HCT116 (cell line): Measurements from ENCODE around the gene GALNT7. TPM values are rescaled to one million over a fixed set of nuclear protein-coding genes. Genes with fewer than 3 reads are reported as not detected.

ENCODE experiments used
- ATAC-seq: fragments of 200-7000 bp; cut with Tn5 transposase; 2 replicates; pipeline ENCODE4 v1.9.1; 2020; ENCODE audit warnings: mild to moderate bottlenecking, moderate library complexity
- BruUV-seq: library from RNA; stranded (reverse); fragments of 400-500 nt; replicated peaks from 2 replicates; lab custom pipeline; 2021; lab: Mats Ljungman, UMichigan
- CTCF ChIA-PET: fragments of 300-600 bp; sonication (Branson Sonifier 250); formaldehyde crosslinking; loops from one replicate; lab custom pipeline; 2021; ENCODE audit warnings: antibody characterized with exemption; lab: Charles Lee
- POLR2A ChIA-PET: fragments of 300-600, 350-600 bp; sonication (Branson Sonifier 250); formaldehyde crosslinking; loops from one replicate; lab custom pipeline; 2021; ENCODE audit warnings: antibody characterized with exemption; lab: Charles Lee
- RAD21 ChIA-PET, 2 experiments: fragments of 300-600 bp; sonication (Branson Sonifier 250); formaldehyde crosslinking; loops; one replicate each; lab custom pipeline; 2023; ENCODE audit warnings: low total read pairs in 2 of 2; ENCODE audit not compliant: uncharacterized antibody in 2 of 2, unreplicated experiment in 2 of 2, low non-redundant PET in 1 of 2; lab: Charles Lee
- DNase-seq: peaks from one replicate; pipeline ENCODE4 v3.0.0-alpha.2; 2010; ENCODE audit warnings: low read depth, low spot score
- H2AFZ ChIP-seq: fragments of 200-600 bp; shearing (Covaris generic), sonication (generic); 2 replicates; pipeline ENCODE4 v1.6.1; 2017; ENCODE audit warnings: low read depth, mixed run types, mixed read lengths, antibody characterized with exemption, low read length; ENCODE audit not compliant: poor library complexity, severe bottlenecking
- H3K27ac ChIP-seq: 2 replicates; pipeline ENCODE4 v1.5.1; 2012; ENCODE audit warnings: low read depth, low read length
- H3K27me3 ChIP-seq: fragments of 200-600 bp; sonication (generic); 2 replicates; pipeline ENCODE4 v1.6.1; 2016; ENCODE audit warnings: mixed run types, low read length, mixed read lengths; ENCODE audit not compliant: insufficient read depth
- H3K36me3 ChIP-seq, 2 experiments: fragments of 200-500 bp in 1 of 2; fragments of 200-600 bp in 1 of 2; sonication (Bioruptor generic) in 1 of 2; sonication (generic) in 1 of 2; 2 replicates each; pipeline versions ENCODE4 v1.5.1 to v1.6.1; 2014 to 2016; ENCODE audit warnings: low read length in 2 of 2, inconsistent platforms in 1 of 2, mixed read lengths in 1 of 2, mixed run types in 1 of 2; ENCODE audit not compliant: insufficient read depth in 2 of 2, control insufficient read depth in 1 of 2
- H3K4me1 ChIP-seq, 2 experiments: fragments of 200-600 bp in 1 of 2; sonication (generic) in 1 of 2; 2 replicates each; pipeline versions ENCODE4 v1.5.1 to v1.6.1; 2012 to 2017; ENCODE audit warnings: low read length in 2 of 2, inconsistent platforms in 1 of 2, mild to moderate bottlenecking in 1 of 2, mixed read lengths in 1 of 2, mixed run types in 1 of 2, moderate library complexity in 1 of 2; ENCODE audit not compliant: insufficient read depth in 2 of 2, control insufficient read depth in 1 of 2
- H3K4me2 ChIP-seq: fragments of 200-600 bp; sonication (generic); 2 replicates; pipeline ENCODE4 v1.6.1; 2017; ENCODE audit warnings: mixed run types, low read length, mixed read lengths
- H3K4me3 ChIP-seq, 2 experiments: fragments of 200-600 bp in 1 of 2; sonication (generic) in 1 of 2; replicated peaks in 1 of 2; 2 replicates each; pipeline ENCODE4 v1.5.1; 2011 to 2016; ENCODE audit warnings: low read length in 2 of 2, control low read depth in 1 of 2, low read depth in 1 of 2, mild to moderate bottlenecking in 1 of 2, mixed read lengths in 1 of 2, mixed run types in 1 of 2
- H3K79me2 ChIP-seq: fragments of 200-600 bp; sonication (generic); 2 replicates; pipeline ENCODE4 v1.6.1; 2017; ENCODE audit warnings: mild to moderate bottlenecking, mixed run types, low read length, moderate library complexity, mixed read lengths; ENCODE audit not compliant: insufficient read depth
- H3K9ac ChIP-seq: fragments of 200-600 bp; sonication (generic); 2 replicates; pipeline ENCODE4 v1.6.1; 2016; ENCODE audit warnings: low read length, mixed read lengths
- H3K9me2 ChIP-seq: fragments of 200-600 bp; sonication (generic), shearing (Covaris generic); 2 replicates; pipeline ENCODE4 v1.6.1; 2017; ENCODE audit warnings: mixed run types, mild to moderate bottlenecking, moderate library complexity; ENCODE audit not compliant: insufficient read depth
- H3K9me3 ChIP-seq, 2 experiments: fragments of 200-500 bp in 1 of 2; fragments of 200-600 bp in 1 of 2; sonication (Bioruptor generic) in 1 of 2; sonication (generic) in 1 of 2; 2 replicates each; pipeline ENCODE4 v1.6.1; 2014 to 2017; ENCODE audit warnings: low read length in 2 of 2, mixed read lengths in 2 of 2, inconsistent platforms in 1 of 2, low read depth in 1 of 2, mild to moderate bottlenecking in 1 of 2, mixed run types in 1 of 2, moderate library complexity in 1 of 2; ENCODE audit not compliant: control insufficient read depth in 1 of 2, insufficient read depth in 1 of 2
- H4K20me1 ChIP-seq: fragments of 200-600 bp; sonication (generic), shearing (Covaris generic); 2 replicates; pipeline ENCODE4 v1.6.1; 2017; ENCODE audit warnings: mixed run types, mild to moderate bottlenecking, moderate library complexity; ENCODE audit not compliant: insufficient read depth
- ELF1 ChIP-seq: IDR thresholded peaks from 2 replicates; pipeline ENCODE4 v1.6.1; 2012; ENCODE audit warnings: low read depth, borderline replicate concordance
- JUND ChIP-seq: IDR thresholded peaks from 2 replicates; pipeline ENCODE4 v1.6.1; 2012
- MAX ChIP-seq: IDR thresholded peaks from 2 replicates; pipeline ENCODE4 v1.6.1; 2012
- YY1 ChIP-seq: IDR thresholded peaks from 2 replicates; pipeline ENCODE4 v1.6.1; 2011; ENCODE audit warnings: low read length, low read depth, moderate library complexity, mild to moderate bottlenecking; ENCODE audit not compliant: insufficient replicate concordance; ENCODE audit errors: extremely low read depth
- intact Hi-C: fragments of 100-400 bp; cut with micrococcal nuclease; formaldehyde crosslinking; loops from 2 replicates; pipeline ENCODE4 v1.10.0; 2022
- total RNA-seq: library from RNA; stranded (reverse); gene quantifications from one replicate; pipeline ENCODE4 v1.2.1, GENCODE V29; 2021; ENCODE audit not compliant: unreplicated experiment

GALNT7 gene
- total RNA-seq, 1 experiment from 2014 or later = 21.3 TPM

GRCh38 chr4:173214661-173215060 lies 46.0 kb downstream of the GALNT7 start:
- Histone ChIP-seq H3K9me3 (no peaks in the 10 kb centered on the region), H2AFZ (no peak overlapping the region), H3K27ac (no peak overlapping the region), H3K9ac (no peak overlapping the region), H3K4me2 (peak overlapping the region; percentile 17; the same call in 1 of the 2 replicates), H3K9me2 (no peaks in the 10 kb centered on the region), H3K4me1 (peaks cover 60 to 93% of the 10 kb centered on the region in 2 experiments), H3K4me3 (no peak overlapping the region), H3K27me3 (no peaks in the 10 kb centered on the region), H3K36me3 (no peaks in the 10 kb centered on the region), H4K20me1 (no peaks in the 10 kb centered on the region), H3K79me2 (peaks cover 63% of the 10 kb centered on the region)
- ChIA-PET POLR2A (no interaction called here), RAD21 (no interaction called here), CTCF (interaction anchor here (1.5 kb wide), 1 partner anchor 87 kb away, joined by 3 read pairs; no protein-coding TSS in a partner anchor)
- BruUV-seq = no TSS peak
- no peak for DNase-seq
- intact Hi-C loops = no loop called here
- TF ChIP-seq YY1 = no peak
- ATAC-seq = no peak

DNA sequence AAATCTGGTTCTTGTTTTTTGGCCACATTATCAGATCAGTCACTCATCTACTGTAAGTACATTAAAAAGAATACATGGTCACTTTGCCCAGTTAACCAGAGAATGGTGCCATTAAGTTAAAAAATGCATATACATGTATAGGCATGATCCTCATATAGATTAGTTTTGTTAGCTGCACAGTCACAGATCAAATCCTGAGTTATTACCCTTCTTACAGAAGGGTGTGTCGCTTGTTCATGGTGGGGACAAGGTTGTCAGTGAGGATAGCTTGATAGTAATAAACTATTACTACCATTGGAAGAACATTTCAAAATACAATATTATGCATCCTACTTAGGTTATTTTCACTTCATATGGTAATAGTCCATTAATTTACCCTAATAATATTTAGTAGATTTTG lies 48.5 kb downstream of the GALNT7 start:
- no peaks in the 10 kb centered on the region for H3K27me3 ChIP-seq
- peaks cover 71% of the 10 kb centered on the region for H3K79me2 ChIP-seq
- peaks cover 42 to 74% of the 10 kb centered on the region in 2 experiments for H3K4me1 ChIP-seq
- intact Hi-C loops = loop anchor here (2.0 kb wide), 1 partner anchor 36 kb away; no protein-coding TSS in a partner anchor
- ChIA-PET CTCF (interaction anchor here (0.9 kb wide), 1 partner anchor 85 kb away, joined by 4 read pairs; no protein-coding TSS in a partner anchor), POLR2A (no interaction called here)
- DNase-seq = no peak
- no peaks in the 10 kb centered on the region for H3K9me3 ChIP-seq
- H3K27ac ChIP-seq = peak overlapping the region; percentile 50; the same call in 1 of the 2 replicates
- no peak for TF ChIP-seq ELF1
- no peak for TF ChIP-seq JUND
- TF ChIP-seq MAX = no peak
- TF ChIP-seq, all 23 proteins: peak for 0
- no peak for ATAC-seq
- peak overlapping the region; percentile 40 for H3K9ac ChIP-seq
- H3K4me3 ChIP-seq = peak overlapping the region in 1 of 2 experiments; percentile 35; a peak in 1 of 4 replicates
- RAD21 ChIA-PET = no interaction called here
- H3K9me2 ChIP-seq = no peaks in the 10 kb centered on the region
- H3K4me2 ChIP-seq = peak overlapping the region; percentile 68
- no TSS peak for BruUV-seq
- H4K20me1 ChIP-seq = no peaks in the 10 kb centered on the region
- H3K36me3 ChIP-seq = no peaks in the 10 kb centered on the region
- H2AFZ ChIP-seq = no peak overlapping the region
